ENCODE measurements around the gene VRK3. TPM values are rescaled to one million over a fixed set of nuclear protein-coding genes. Genes with fewer than 3 reads are reported as not detected.

The VRK3 gene
- total and polyA plus RNA-seq, 11 donors: 9.9 to 33.7 (median 23.1) TPM

GRCh38 chr19:50061650-50062049, 36.5 kb upstream of the VRK3 start:
- TF ChIP-seq, protein P1, sequence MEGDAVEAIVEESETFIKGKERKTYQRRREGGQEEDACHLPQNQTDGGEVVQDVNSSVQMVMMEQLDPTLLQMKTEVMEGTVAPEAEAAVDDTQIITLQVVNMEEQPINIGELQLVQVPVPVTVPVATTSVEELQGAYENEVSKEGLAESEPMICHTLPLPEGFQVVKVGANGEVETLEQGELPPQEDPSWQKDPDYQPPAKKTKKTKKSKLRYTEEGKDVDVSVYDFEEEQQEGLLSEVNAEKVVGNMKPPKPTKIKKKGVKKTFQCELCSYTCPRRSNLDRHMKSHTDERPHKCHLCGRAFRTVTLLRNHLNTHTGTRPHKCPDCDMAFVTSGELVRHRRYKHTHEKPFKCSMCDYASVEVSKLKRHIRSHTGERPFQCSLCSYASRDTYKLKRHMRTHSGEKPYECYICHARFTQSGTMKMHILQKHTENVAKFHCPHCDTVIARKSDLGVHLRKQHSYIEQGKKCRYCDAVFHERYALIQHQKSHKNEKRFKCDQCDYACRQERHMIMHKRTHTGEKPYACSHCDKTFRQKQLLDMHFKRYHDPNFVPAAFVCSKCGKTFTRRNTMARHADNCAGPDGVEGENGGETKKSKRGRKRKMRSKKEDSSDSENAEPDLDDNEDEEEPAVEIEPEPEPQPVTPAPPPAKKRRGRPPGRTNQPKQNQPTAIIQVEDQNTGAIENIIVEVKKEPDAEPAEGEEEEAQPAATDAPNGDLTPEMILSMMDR (IDR thresholded peaks at IDR 0.05): no peak
- no peak for TF ChIP-seq POLR2A (IDR thresholded peaks at IDR 0.05)
- DNase-seq (no peak), ATAC-seq (no peak)
- Histone ChIP-seq H3K4me3 (no peak overlapping the region), H3K27me3 (no peaks in the 10 kb centered on the region), H3K36me3 (no peaks in the 10 kb centered on the region), H3K27ac (no peak overlapping the region), H3K9me3 (peaks cover 0 to 33% (median 27%) of the 10 kb centered on the region in 12 donors), H3K4me1 (no peaks in the 10 kb centered on the region)
- WGBS, 4 donors: 74 to 81% (median 77%) methylated on average over 5 of the region's 5 CpGs
- intact Hi-C loops (cut with DNase I): no loop called here

DNA sequence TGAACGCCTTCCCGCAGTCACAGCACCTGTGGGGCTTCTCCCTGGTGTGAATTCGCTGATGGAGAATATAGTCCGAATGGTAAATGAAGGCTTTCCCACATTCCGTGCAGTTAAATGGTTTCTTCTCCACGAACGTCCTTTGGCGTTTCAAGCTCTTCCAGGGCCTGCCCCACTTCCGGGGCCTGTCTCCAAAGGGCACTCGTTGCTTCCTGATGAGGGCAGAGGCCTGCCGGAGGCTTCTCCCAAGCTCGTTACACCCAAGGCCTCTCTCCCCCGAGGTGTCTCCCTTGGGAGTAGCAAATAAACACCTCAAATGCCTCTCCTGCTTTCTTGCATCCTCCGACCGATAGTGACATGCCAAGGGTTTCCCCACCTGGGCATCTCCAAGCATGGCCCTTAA, 34.9 kb upstream of the VRK3 start:
- whole genome bisulfite sequencing, 4 donors: 76 to 80% (median 79%) methylated on average over 15 of the region's 15 CpGs
- DNase-seq: no peak
- H3K4me1 ChIP-seq: no peaks in the 10 kb centered on the region
- TF ChIP-seq, protein P1 (IDR thresholded peaks at IDR 0.05): no peak
- no peak for TF ChIP-seq POLR2A (IDR thresholded peaks at IDR 0.05)
- no peak overlapping the region for H3K27ac ChIP-seq
- no peaks in the 10 kb centered on the region for H3K36me3 ChIP-seq
- H3K9me3 ChIP-seq: peaks cover 0 to 33% (median 27%) of the 10 kb centered on the region in 12 donors
- no peak overlapping the region for H3K4me3 ChIP-seq
- intact Hi-C loops (cut with DNase I): no loop called here
- no peaks in the 10 kb centered on the region for H3K27me3 ChIP-seq
- no peak for ATAC-seq

DNA sequence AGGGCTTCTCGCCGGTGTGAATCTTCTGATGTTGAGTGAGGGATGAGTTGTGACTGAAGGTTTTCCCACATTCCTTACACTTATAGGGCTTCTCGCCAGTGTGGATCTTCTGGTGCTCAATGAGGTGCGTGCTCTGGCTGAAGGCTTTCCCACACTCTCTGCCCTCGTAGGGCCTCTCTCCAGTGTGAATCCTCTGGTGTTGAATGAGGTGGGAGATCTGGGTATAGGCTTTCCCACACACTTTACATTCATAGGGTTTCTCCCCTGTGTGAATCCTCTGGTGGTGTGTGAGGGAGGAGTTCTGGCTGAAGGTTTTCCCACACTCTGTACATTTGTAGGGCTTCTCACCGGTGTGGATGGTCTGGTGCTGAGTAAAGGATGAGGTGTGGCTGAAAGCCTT, 33.9 kb upstream of the VRK3 start:
- DNase-seq (no peak), ATAC-seq (no peak)
- no peak overlapping the region for H3K4me3 ChIP-seq
- peaks cover 0 to 36% (median 27%) of the 10 kb centered on the region in 12 donors for H3K9me3 ChIP-seq
- H3K27ac ChIP-seq: no peak overlapping the region
- 80 to 90% (median 84%) methylated on average over 6 of the region's 6 CpGs for WGBS, 4 donors
- intact Hi-C loops (cut with DNase I): no loop called here
- H3K4me1 ChIP-seq: no peaks in the 10 kb centered on the region
- no peak for TF ChIP-seq POLR2A (IDR thresholded peaks at IDR 0.05)
- no peaks in the 10 kb centered on the region for H3K27me3 ChIP-seq
- H3K36me3 ChIP-seq: no peaks in the 10 kb centered on the region

GRCh38 chr19:50058425-50058824, 33.3 kb upstream of the VRK3 start:
- peaks cover 0 to 38% (median 27%) of the 10 kb centered on the region in 12 donors for H3K9me3 ChIP-seq
- no peaks in the 10 kb centered on the region for H3K4me1 ChIP-seq
- no peak overlapping the region for H3K27ac ChIP-seq
- H3K36me3 ChIP-seq: no peaks in the 10 kb centered on the region
- no peaks in the 10 kb centered on the region for H3K27me3 ChIP-seq
- 83 to 90% (median 87%) methylated on average over 2 of the region's 2 CpGs for WGBS, 4 donors
- ATAC-seq (no peak), DNase-seq (no peak)
- H3K4me3 ChIP-seq: no peak overlapping the region
- TF ChIP-seq POLR2A (IDR thresholded peaks at IDR 0.05): no peak
- TF ChIP-seq, protein P1 (IDR thresholded peaks at IDR 0.05): no peak
- intact Hi-C loops (cut with DNase I): no loop called here

DNA sequence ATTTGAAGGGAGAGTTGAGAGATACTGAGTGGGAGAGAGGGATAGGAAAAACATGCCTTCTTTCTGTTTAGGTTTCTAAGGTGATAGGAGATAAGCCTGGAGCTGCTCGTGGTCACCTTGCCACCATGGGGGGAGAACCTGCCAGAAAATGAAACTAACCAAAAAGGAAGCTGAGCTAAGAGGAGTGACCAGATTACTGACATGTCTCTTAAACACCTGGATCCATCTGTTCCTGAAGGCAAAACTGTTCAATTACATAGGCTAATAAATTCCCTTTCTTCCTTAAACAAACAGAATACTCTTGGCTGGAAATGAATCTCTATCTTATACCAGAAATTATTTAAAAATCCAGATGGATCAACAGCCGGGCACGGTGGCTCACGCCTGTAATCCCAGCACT, 27.9 kb upstream of the VRK3 start:
- Histone ChIP-seq H3K27me3 (no peaks in the 10 kb centered on the region), H3K36me3 (peaks cover 0 to under 1% (median 0%) of the 10 kb centered on the region in 9 donors), H3K4me3 (no peak overlapping the region), H3K9me3 (peaks cover 0 to 13% (median 3%) of the 10 kb centered on the region in 12 donors), H3K27ac (no peak overlapping the region), H3K4me1 (peaks cover 0 to 16% (median 4%) of the 10 kb centered on the region in 12 donors)
- 72 to 78% (median 74%) methylated on average over 4 of the region's 4 CpGs for WGBS, 4 donors
- TF ChIP-seq, protein P1 (IDR thresholded peaks at IDR 0.05): no peak
- no peak for TF ChIP-seq POLR2A (IDR thresholded peaks at IDR 0.05)
- DNase-seq (no peak), ATAC-seq (no peak)
- intact Hi-C loops (cut with DNase I): no loop called here
